AG09319 (cell line): ENCODE results near the gene RAB40C.
"Not testable (repeated sequence)": the region's sequence is repeated elsewhere in the genome, so short reads cannot be mapped to it uniquely, and the experiment has no call there.

ENCODE experiments used
- DNase-seq: peaks from one replicate; pipeline ENCODE4 v3.0.0-alpha.2; 2010; ENCODE audit warnings: low read depth; ENCODE audit errors: extremely low read depth
- TF ChIP-seq, protein P1 (sequence below): IDR thresholded peaks from 2 replicates; pipeline ENCODE4 v1.5.1; 2011; ENCODE audit warnings: low read depth, mild to moderate bottlenecking, inconsistent platforms, low read length, moderate library complexity

RAB40C gene

DNA sequence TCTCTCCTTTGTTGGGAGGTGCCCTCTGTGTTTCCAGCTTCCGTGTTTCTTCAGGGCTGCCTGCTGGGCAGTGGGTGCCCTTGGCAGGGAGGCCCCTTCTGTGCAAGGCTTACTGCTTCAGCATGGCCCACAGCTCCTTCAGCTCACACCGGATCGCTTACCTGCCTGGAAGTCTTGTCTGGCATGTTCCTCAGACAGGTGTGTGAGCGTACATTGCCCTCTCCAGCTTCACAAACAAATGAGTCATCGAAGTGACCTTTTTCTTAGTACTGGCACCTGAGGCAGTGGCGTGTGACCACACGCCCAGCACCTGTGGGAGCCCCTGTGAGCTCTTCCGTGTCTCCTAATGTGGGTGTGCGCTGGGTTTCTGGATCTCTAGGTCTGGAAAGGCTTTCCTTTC is 3.5 kb downstream of the RAB40C start:
- no peak for DNase-seq
- TF ChIP-seq, protein P1, sequence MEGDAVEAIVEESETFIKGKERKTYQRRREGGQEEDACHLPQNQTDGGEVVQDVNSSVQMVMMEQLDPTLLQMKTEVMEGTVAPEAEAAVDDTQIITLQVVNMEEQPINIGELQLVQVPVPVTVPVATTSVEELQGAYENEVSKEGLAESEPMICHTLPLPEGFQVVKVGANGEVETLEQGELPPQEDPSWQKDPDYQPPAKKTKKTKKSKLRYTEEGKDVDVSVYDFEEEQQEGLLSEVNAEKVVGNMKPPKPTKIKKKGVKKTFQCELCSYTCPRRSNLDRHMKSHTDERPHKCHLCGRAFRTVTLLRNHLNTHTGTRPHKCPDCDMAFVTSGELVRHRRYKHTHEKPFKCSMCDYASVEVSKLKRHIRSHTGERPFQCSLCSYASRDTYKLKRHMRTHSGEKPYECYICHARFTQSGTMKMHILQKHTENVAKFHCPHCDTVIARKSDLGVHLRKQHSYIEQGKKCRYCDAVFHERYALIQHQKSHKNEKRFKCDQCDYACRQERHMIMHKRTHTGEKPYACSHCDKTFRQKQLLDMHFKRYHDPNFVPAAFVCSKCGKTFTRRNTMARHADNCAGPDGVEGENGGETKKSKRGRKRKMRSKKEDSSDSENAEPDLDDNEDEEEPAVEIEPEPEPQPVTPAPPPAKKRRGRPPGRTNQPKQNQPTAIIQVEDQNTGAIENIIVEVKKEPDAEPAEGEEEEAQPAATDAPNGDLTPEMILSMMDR: no peak

DNA sequence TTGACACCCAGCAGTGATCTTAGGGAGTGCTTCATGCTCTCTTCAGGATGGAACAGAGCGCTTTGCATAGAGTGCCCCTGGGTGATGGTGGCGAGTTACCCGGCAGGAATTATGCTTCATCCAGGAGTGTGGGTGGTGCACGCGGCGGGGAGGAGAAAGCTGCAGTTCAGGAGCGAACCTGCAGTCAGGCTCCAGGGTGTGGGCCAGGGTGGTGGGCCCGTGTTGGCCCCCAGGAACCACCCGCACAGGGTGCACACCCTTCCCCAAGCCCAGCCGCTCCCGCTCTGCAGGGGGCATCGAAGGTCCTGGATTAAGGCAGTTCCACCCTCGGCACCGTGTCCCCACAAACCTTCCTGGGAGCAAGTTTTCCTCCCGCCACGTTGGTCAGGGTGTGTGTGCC is 3.9 kb downstream of the RAB40C start:
- no peak for DNase-seq
- TF ChIP-seq, protein P1: no peak

DNA sequence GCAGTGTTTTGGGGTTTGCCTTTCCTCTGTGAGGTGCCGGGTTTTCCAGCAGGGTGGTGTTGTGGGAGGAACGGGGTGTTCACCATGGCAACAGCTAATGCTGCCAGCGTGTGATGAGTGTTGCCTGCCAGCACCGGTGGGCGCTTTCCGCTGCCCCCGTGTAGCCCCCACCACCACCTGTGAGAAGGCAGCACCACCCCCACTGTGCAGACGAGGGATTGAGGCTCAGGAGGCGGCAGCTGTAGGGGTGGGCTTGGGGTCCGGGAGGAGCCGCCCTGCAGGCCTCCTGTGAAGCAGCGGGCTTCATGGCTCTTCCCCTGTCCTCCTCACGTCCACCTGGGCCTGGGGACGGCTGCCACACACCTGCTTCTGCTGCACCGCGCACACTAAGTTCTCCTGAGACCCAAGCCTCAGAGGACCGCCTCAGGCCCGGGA is 5.2 kb downstream of the RAB40C start:
- TF ChIP-seq, protein P1: no peak
- DNase-seq: no peak

GRCh38 chr16:595942-596735 is 6.3 kb downstream of the RAB40C start:
- DNase-seq: no peak

GRCh38 chr16:596736-597060 is 6.8 kb downstream of the RAB40C start:
- no peak for DNase-seq
- TF ChIP-seq, protein P1: no peak

More at GRCh38 chr16:595942-596735, 6.3 kb downstream of the RAB40C start:
- TF ChIP-seq, protein P1: no peak

GRCh38 chr16:597655-598054 is 7.8 kb downstream of the RAB40C start:
- not testable (repeated sequence) for DNase-seq

DNA sequence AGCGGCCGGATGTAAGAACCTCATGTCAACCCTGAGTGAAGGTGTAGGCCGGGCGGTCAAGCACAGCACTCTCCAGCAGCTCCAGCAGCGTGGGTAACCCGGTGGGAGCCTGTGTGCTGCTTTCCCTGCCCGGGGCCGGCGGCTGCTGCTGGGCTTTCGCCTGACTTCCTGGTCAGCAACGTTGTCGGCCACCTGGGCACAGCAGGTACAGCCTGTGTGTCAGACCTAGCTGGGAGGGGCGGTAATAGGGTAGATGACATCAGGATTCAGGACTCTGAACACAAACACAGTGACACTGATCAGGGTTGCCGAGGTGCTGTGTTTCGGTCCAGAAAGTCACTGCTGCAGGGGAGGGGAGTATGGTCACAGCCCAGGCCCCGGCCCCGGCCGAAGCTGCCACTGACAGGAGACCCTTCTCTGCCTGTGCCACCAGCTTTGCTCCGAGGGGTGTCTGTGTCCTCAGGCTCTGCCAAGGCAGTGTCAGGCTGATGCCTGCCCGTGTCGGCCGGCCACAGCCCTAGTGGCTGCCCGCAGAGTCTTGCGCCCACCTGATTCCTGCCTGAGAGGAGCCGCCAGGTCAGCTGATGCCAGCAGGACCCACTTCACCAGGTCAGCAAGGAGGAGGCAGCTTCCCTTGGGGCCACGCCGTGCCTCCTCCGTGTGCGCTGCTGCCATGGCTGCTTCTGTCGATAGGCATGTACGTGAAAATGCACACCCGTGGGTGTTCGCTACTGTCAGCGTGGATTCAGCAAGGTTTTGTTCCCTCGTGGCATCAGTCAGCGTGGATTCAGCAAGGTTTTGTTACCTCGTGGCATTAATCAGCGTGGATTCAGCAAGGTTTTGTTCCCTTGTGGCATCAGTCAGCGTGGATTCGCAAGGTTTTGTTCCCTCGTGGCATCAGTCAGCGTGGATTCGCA is 9.2 kb downstream of the RAB40C start:
- no peak for DNase-seq
- TF ChIP-seq, protein P1: no peak
